Naive thymus-derived CD4-positive, alpha-beta T cell (primary cell): Measurements from ENCODE around the gene TNS2. TPM values are rescaled to one million over a fixed set of nuclear protein-coding genes. Genes with fewer than 3 reads are reported as not detected.

Experiments
- ATAC-seq: fragments of 150-1000 bp; cut with Tn5 transposase; 2 replicates; pipeline ENCODE4 v1.10.0; 2021; ENCODE audit warnings: mild to moderate bottlenecking, moderate library complexity
- CTCF ChIA-PET: fragments of 350-600 bp; sonication (Branson Sonifier 250); formaldehyde crosslinking; loops from one replicate; lab custom pipeline; 2021; ENCODE audit warnings: antibody characterized with exemption; lab: Charles Lee
- POLR2A ChIA-PET: fragments of 350-600 bp; sonication (Branson Sonifier 250); formaldehyde crosslinking; loops from one replicate; lab custom pipeline; 2021; ENCODE audit warnings: antibody characterized with exemption, inconsistent platforms; lab: Charles Lee
- DNase-seq, 9 donors: peaks; one replicate each; pipeline versions ENCODE4 v3.0.0 to v3.0.0-alpha.2; 2020 to 2022; ENCODE audit warnings: mixed read lengths in 1 of 9
- H3K27ac ChIP-seq: one replicate; pipeline ENCODE4 v1.7.0; 2013; ENCODE audit warnings: mild to moderate bottlenecking, low read depth, low read length, moderate library complexity
- H3K27me3 ChIP-seq, 2 donors: one replicate each; pipeline ENCODE4 v1.7.0; 2013; ENCODE audit warnings: low read length in 2 of 2, mild to moderate bottlenecking in 2 of 2, moderate library complexity in 2 of 2; ENCODE audit not compliant: control insufficient read depth in 2 of 2, insufficient read depth in 2 of 2
- H3K36me3 ChIP-seq, 3 experiments: 1 replicate in 2 of 3; 2 replicates in 1 of 3; pipeline ENCODE4 v1.7.0; 2013; ENCODE audit warnings: low read length in 3 of 3, mild to moderate bottlenecking in 3 of 3, moderate library complexity in 1 of 3; ENCODE audit not compliant: insufficient read depth in 3 of 3, control insufficient read depth in 2 of 3
- H3K4me1 ChIP-seq, 2 donors: one replicate each; pipeline ENCODE4 v1.7.0; 2013; ENCODE audit warnings: low read length in 2 of 2, mild to moderate bottlenecking in 2 of 2, moderate library complexity in 1 of 2; ENCODE audit not compliant: control insufficient read depth in 2 of 2, insufficient read depth in 2 of 2
- H3K4me3 ChIP-seq: 2 replicates; pipeline ENCODE4 v1.7.0; 2013; ENCODE audit warnings: mild to moderate bottlenecking, low read length
- H3K9me3 ChIP-seq, 3 experiments: 1 replicate in 2 of 3; 2 replicates in 1 of 3; pipeline ENCODE4 v1.7.0; 2013; ENCODE audit warnings: low read length in 3 of 3; ENCODE audit not compliant: control insufficient read depth in 2 of 3
- H3K27ac Mint-ChIP-seq, 9 donors: one replicate each; pipeline ENCODE4 v1.8.0; 2020 to 2022; ENCODE audit warnings: mixed read lengths in 9 of 9, mild to moderate bottlenecking in 8 of 9, moderate library complexity in 5 of 9, inconsistent platforms in 2 of 9
- H3K27me3 Mint-ChIP-seq, 5 donors: one replicate each; pipeline ENCODE4 v1.8.0; 2021 to 2022; ENCODE audit warnings: mixed read lengths in 5 of 5, mild to moderate bottlenecking in 1 of 5
- H3K36me3 Mint-ChIP-seq, 5 donors: one replicate each; pipeline ENCODE4 v1.8.0; 2020 to 2022; ENCODE audit warnings: mixed read lengths in 5 of 5, mild to moderate bottlenecking in 3 of 5, inconsistent platforms in 1 of 5
- H3K4me1 Mint-ChIP-seq, 7 donors: one replicate each; pipeline ENCODE4 v1.8.0; 2020 to 2022; ENCODE audit warnings: mixed read lengths in 7 of 7, mild to moderate bottlenecking in 3 of 7, inconsistent platforms in 1 of 7
- H3K4me3 Mint-ChIP-seq, 10 donors: one replicate each; pipeline ENCODE4 v1.8.0; 2020 to 2022; ENCODE audit warnings: mild to moderate bottlenecking in 10 of 10, mixed read lengths in 10 of 10, moderate library complexity in 6 of 10, inconsistent platforms in 2 of 10
- H3K9me3 Mint-ChIP-seq, 11 donors: one replicate each; pipeline ENCODE4 v1.8.0; 2020 to 2022; ENCODE audit warnings: mixed read lengths in 11 of 11, mild to moderate bottlenecking in 4 of 11, inconsistent platforms in 1 of 11, moderate library complexity in 1 of 11
- intact Hi-C, 2 donors: fragments of 100-400 bp; cut with micrococcal nuclease; formaldehyde crosslinking; loops; one replicate each; pipeline ENCODE4 v1.15.1; 2023
- polyA plus RNA-seq, 2 donors: library from polyadenylated mRNA; unstranded; fragments of 300-500 nt; fragmentation: Illumina TruSeq; gene quantifications; one replicate each; pipeline ENCODE4 v1.2.3, GENCODE V29; 2021
- total RNA-seq, 6 experiments: library from RNA in 5 of 6; stranded (reverse) in 5 of 6; gene quantifications; 1 replicate in 5 of 6; 2 replicates in 1 of 6; pipeline ENCODE4 v1.2.3 and lab custom pipeline; 2021 to 2026

TNS2 gene
- total and polyA plus RNA-seq, 7 experiments from 2014 or later = 0.26 to 4.4 (median 2.3) TPM

DNA sequence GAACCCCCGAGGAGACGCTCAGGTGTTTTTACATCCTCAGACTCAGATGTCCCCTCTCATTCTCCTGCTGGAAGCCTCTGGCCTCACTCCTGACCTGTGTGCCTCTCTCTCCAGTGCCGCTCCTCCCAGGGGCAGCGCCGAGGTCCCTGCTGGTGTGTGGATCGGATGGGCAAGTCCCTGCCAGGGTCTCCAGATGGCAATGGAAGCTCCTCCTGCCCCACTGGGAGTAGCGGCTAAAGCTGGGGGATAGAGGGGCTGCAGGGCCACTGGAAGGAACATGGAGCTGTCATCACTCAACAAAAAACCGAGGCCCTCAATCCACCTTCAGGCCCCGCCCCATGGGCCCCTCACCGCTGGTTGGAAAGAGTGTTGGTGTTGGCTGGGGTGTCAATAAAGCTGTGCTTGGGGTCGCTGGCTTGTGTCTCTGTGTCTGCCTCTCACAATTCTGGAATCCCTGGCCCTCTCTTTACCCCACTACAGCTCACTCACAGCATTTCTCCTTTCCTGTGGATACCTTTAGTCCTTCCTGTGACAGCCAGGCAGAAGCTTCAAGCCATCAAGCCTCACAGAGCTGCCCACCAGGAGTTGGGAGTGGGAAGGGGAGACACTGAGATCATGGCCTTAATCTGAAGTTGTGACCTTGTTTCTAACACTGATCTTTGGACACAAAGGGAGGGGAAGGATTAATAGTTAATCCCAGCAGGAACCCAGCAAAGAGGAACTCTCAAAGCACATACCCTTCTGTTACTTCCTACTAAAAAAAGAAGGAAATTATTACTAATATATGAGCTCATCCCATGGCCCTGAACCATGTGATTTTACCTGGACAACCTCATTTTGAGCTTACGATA lies 52.3 kb downstream of the TNS2 start:
- Histone ChIP-seq H3K27ac (no peak overlapping the region), H3K4me1 (peaks cover 40 to 48% of the 10 kb centered on the region in 2 donors), H3K4me3 (no peak overlapping the region), H3K9me3 (no peaks in the 10 kb centered on the region), H3K36me3 (no peaks in the 10 kb centered on the region), H3K27me3 (no peaks in the 10 kb centered on the region)
- Mint-ChIP-seq H3K4me3 (peak overlapping the region in 5 of 10 donors; percentile 63 to 77 (median 64)), H3K27me3 (peaks cover 0 to 15% (median 0%) of the 10 kb centered on the region in 5 donors), H3K27ac (peak overlapping the region in 8 of 9 donors; percentile 11 to 90 (median 71)), H3K4me1 (peaks cover 37 to 52% (median 46%) of the 10 kb centered on the region in 7 donors), H3K36me3 (no peaks in the 10 kb centered on the region), H3K9me3 (no peaks in the 10 kb centered on the region)
- CTCF ChIA-PET = interaction anchor here (0.6 to 4.6 kb wide), 11 partner anchors 8 to 95 kb away, joined by 3 to 42 read pairs (median 4); no protein-coding TSS in a partner anchor
- no peak for ATAC-seq
- intact Hi-C loops = no loop called here
- POLR2A ChIA-PET = interaction anchor here (0.7 to 3.7 kb wide), 6 partner anchors 17 to 96 kb away, joined by 3 to 25 read pairs (median 4); partner anchors contain the start of genes EIF4B and SPRYD3
- no peak for DNase-seq

DNA sequence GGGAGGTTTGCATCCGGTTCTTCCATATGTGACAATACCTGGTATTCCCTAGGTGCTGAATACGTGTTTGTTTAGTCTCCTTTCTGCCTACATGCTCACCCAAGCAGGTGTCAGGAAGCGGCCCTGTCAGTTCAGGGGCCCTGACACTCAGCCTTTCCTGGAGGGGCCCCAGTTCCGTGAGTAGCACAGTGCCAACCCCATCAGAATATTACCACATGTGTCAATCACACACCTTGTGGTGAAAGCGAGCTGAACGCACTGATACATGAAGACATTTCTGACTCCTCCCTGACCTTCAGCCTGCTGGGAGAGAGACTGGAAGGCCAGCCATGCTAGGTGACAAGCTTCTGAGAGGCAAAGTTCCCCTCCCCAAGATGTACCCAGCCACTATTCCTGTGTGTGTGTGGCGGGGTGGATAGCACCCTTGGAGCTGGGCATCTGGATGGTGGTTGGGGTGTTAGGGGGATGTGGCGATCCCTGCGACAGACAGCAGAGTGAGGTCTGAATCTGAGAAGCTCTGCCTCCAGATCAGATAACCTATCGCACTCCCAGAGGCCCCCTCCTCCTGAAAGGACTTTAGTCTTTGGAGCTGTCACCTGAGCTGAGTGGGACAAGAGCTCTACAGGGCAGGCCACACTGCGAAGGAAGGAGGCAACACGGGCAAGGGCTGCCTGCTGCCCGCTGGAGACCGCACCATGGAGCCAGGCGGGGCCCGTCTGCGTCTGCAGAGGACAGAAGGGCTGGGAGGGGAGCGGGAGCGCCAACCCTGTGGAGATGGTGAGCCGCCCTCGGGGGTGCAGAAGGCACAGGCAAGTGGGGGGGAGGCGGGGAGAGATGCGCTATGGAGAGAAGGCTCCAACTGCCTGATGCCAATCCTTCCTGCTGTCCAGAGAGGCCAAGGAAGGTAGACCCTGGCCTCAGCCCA lies 53.3 kb downstream of the TNS2 start, which contains the start of gene SOAT2:
Gene SOAT2 (plus strand): TSS at position 604 of the 925 bp plus-strand sequence. CDS start 92 bp downstream, at position 696.
- Mint-ChIP-seq H3K36me3 (no peaks in the 10 kb centered on the region), H3K4me3 (peak within 1 kb of the TSS; percentile 26 to 77 (median 63)), H3K9me3 (no peaks in the 10 kb centered on the region), H3K27ac (peak within 1 kb of the TSS; percentile 38 to 90 (median 67)), H3K4me1 (peaks cover 33 to 46% (median 41%) of the 10 kb centered on the region in 7 donors), H3K27me3 (peaks cover 0 to 13% (median 0%) of the 10 kb centered on the region in 5 donors)
- peak in 7 of 9 donors; percentile 32 to 49 (median 40) for DNase-seq
- Histone ChIP-seq H3K27me3 (no peaks in the 10 kb centered on the region), H3K4me1 (peaks cover 36 to 43% of the 10 kb centered on the region in 2 donors), H3K9me3 (no peaks in the 10 kb centered on the region), H3K4me3 (no peak within 1 kb of the TSS), H3K27ac (peak within 1 kb of the TSS; percentile 7), H3K36me3 (no peaks in the 10 kb centered on the region)
- ChIA-PET POLR2A (interaction anchor here (0.7 to 3.7 kb wide), 7 partner anchors 18 to 97 kb away, joined by 3 to 25 read pairs (median 3); partner anchors contain the start of genes EIF4B and SPRYD3), CTCF (interaction anchor here (0.6 to 4.6 kb wide), 12 partner anchors 9 to 94 kb away, joined by 3 to 42 read pairs (median 4); no protein-coding TSS in a partner anchor)
- peak; percentile 49 for ATAC-seq
- intact Hi-C loops = loop anchor here in 1 of 2 donors (1.0 kb wide), 1 partner anchor 37 kb away; no protein-coding TSS in a partner anchor

DNA sequence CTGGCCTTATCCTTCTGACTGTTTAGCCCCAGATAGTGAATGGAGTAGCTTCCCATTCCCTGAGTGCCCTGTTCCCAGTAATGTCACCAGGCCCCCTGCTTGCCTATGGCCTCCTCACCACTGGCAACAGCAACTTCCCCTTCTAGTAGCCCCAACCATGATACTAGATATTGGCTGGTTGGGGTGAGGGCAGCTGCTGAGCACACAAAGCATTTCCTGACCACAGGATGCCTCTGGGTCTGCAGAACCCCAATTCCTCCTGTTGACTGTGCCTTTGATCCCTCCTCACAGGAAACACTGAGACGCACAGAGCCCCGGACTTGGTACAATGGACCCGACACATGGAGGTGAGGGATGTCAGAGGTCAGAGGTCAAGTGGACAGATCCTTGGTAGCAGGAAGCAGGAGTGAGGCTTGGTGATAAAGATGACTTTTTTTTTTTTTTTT lies 54.0 kb downstream of the TNS2 start:
- Histone ChIP-seq H3K27me3 (no peaks in the 10 kb centered on the region), H3K4me1 (peaks cover 28 to 36% of the 10 kb centered on the region in 2 donors), H3K9me3 (no peaks in the 10 kb centered on the region), H3K4me3 (no peak overlapping the region), H3K36me3 (no peaks in the 10 kb centered on the region), H3K27ac (no peak overlapping the region)
- ChIA-PET CTCF (interaction anchor here (0.8 to 4.6 kb wide), 4 partner anchors 38 to 94 kb away, joined by 3 to 42 read pairs (median 4); no protein-coding TSS in a partner anchor), POLR2A (interaction anchor here (1.1 to 3.7 kb wide), 3 partner anchors 25 to 58 kb away, joined by 3 to 25 read pairs (median 4); partner anchors contain the start of gene SPRYD3)
- peaks cover 25 to 38% (median 33%) of the 10 kb centered on the region in 7 donors for H3K4me1 Mint-ChIP-seq
- peak overlapping the region in 4 of 9 donors; percentile 4 to 58 (median 40) for H3K27ac Mint-ChIP-seq
- ATAC-seq (no peak), DNase-seq (no peak)
- no peaks in the 10 kb centered on the region for H3K9me3 Mint-ChIP-seq
- H3K4me3 Mint-ChIP-seq = peak overlapping the region in 5 of 10 donors; percentile 11 to 63 (median 25)
- H3K27me3 Mint-ChIP-seq = peaks cover 0 to 7% (median 0%) of the 10 kb centered on the region in 5 donors
- H3K36me3 Mint-ChIP-seq = no peaks in the 10 kb centered on the region
- intact Hi-C loops = loop anchor here in 1 of 2 donors (1.0 kb wide), 1 partner anchor 38 kb away; no protein-coding TSS in a partner anchor

DNA sequence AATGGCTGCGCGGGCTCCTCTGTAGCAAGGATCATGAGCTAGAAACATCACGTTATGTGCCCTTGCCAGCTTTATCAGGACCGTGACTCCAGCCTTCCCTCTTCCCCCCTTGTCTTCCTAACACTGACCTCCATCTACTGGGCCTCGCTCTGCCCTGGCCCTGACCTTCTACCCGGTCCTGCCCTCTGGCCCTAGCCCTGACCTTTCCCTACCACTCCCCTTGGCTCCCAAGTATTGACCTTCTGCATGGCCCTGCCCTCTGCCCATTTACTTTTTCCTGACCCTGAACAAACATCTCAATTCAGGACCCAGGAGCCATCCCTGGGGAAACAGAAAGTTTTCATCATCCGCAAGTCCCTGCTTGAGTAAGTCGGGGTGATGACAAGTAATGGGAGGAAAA lies 55.4 kb downstream of the TNS2 start:
- no peaks in the 10 kb centered on the region for H3K36me3 ChIP-seq
- CTCF ChIA-PET = interaction anchor here (4.6 kb wide), 1 partner anchor 39 kb away, joined by 42 read pairs; no protein-coding TSS in a partner anchor
- Mint-ChIP-seq H3K4me1 (peaks cover 20 to 31% (median 26%) of the 10 kb centered on the region in 7 donors), H3K27me3 (peaks cover 0 to 3% (median 0%) of the 10 kb centered on the region in 5 donors), H3K9me3 (no peaks in the 10 kb centered on the region), H3K4me3 (peak overlapping the region in 1 of 10 donors; percentile 3), H3K36me3 (no peaks in the 10 kb centered on the region), H3K27ac (peak overlapping the region in 2 of 9 donors; percentile 32 to 58)
- intact Hi-C loops = no loop called here
- DNase-seq (no peak), ATAC-seq (no peak)
- POLR2A ChIA-PET = no interaction called here
- H3K27ac ChIP-seq = no peak overlapping the region
- H3K4me3 ChIP-seq = no peak overlapping the region
- H3K4me1 ChIP-seq = peaks cover 23 to 30% of the 10 kb centered on the region in 2 donors
- H3K27me3 ChIP-seq = no peaks in the 10 kb centered on the region
- H3K9me3 ChIP-seq = no peaks in the 10 kb centered on the region

DNA sequence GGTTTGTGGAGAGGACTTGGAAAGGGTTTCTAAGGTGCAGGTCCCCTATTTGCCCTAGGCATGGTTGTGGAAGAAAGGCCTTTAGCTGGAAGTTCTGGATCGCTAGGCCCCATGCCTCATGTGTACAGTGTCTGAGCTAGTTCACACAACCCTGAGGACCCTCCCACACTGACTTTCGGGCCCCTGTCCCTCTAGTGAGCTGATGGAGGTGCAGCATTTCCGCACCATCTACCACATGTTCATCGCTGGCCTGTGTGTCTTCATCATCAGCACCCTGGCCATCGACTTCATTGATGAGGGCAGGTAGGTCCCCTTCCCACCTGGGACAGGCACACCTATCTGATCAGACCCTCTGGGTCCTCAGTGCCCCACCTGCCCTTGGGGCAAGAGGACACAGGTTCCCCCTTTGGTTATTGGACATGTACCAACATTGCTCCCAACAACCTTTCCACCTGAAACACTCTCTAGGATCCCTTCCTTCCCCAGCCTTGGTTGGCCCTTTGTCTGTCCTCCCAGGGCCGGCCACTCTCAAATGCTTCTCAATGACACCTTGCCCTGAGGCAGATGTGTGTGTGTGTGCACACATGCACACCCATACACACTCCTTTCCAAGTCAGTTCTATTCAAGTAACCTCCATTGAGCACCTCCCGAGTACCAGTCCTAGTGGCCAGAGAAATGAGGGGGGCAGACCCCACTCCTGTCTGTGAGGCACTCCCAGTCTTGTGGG lies 56.0 kb downstream of the TNS2 start:
- ATAC-seq (no peak), DNase-seq (no peak)
- ChIA-PET CTCF (no interaction called here), POLR2A (no interaction called here)
- H3K4me3 ChIP-seq = no peak overlapping the region
- Mint-ChIP-seq H3K9me3 (no peaks in the 10 kb centered on the region), H3K4me1 (peaks cover 20 to 31% (median 24%) of the 10 kb centered on the region in 7 donors), H3K27ac (peak overlapping the region in 2 of 9 donors; percentile 32 to 56), H3K4me3 (no peak overlapping the region), H3K27me3 (peaks cover 0 to 3% (median 0%) of the 10 kb centered on the region in 5 donors), H3K36me3 (no peaks in the 10 kb centered on the region)
- H3K27me3 ChIP-seq = no peaks in the 10 kb centered on the region
- no peaks in the 10 kb centered on the region for H3K9me3 ChIP-seq
- no peaks in the 10 kb centered on the region for H3K36me3 ChIP-seq
- intact Hi-C loops = no loop called here
- peaks cover 23 to 30% of the 10 kb centered on the region in 2 donors for H3K4me1 ChIP-seq
- H3K27ac ChIP-seq = no peak overlapping the region
